ENCODE measurements around the gene SLCO3A1.

SLCO3A1 gene

GRCh38 chr15:91862891-91863504 is 9.5 kb downstream of the SLCO3A1 start:
- DNase-seq = no peak

DNA sequence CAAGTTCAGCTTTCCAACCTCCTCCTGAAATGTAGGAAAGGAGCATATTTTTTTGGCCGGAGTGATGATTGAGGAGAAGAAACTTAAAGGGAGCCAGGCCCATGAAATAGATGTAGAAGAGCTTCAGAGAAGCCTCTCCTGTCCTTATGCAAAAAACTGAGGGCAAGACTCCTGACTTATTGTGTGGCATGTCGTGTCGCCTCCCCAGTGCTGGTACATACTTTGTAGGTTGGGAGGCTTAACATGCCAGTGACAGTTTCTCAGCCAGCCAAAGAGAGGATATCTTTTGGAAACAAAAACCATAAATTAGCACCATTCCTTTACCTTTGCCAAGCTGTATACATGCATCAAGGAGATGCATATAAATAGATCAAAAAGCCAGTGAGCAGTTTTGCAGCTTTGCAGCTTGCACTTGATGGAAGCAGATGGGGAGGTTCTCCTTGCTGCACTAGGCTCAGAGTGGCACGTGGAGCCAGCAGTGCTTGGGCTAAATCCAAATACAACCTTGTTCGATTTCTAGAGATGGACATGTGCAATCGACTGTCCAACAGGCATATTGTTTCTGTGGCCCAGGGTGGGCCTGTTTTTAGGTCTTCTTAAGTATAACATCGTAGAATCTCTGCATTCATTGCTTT is 10.2 kb downstream of the SLCO3A1 start:
- no peak for DNase-seq

- no peak for DNase-seq
Observed at GRCh38 chr15:91864664-91865063, 11.2 kb downstream of the SLCO3A1 start.

- no peak for DNase-seq
Observed at GRCh38 chr15:91865486-91865885, 12.0 kb downstream of the SLCO3A1 start.

DNA sequence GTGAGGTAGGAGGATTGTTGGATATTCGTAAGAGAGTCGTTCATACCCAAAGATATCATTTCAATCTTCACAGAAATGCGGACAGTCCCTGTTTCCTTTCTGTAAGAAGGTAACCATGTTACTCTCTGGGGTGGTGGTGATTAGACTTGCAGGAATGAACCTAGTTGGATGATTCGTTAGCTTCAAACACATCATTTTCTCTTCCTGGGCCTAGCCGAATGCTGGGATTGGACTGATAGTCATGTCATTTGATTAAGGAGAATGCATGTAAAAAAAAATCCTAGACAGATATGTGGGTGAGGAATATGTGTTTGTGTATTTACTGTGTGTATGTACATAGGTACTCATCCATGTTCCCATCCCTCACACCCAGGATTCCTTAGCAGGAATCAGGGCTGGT is 12.4 kb downstream of the SLCO3A1 start:
- no peak for DNase-seq

- no peak for DNase-seq
Observed at GRCh38 chr15:91866371-91866905, 12.9 kb downstream of the SLCO3A1 start.

DNA sequence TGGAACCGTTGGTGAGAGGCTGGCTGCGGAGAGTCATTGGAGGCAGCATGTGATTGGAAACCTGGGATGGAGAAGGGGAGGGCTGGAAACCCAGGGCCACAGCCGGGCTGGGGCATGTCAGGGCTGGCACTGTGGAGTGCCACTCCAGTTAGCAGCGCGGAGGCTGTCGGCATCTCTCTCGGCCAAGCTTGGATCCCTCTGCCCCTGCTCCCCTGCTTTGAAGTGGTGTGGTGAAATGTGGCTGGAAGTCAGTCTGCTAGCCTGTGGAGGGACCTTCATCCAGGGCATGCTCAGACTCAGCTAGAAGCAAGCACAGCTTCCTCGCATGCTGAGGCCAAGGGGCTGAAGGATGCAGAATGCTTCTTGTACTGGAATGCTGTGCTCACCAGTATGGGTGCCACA is 13.5 kb downstream of the SLCO3A1 start:
- DNase-seq = no peak

GRCh38 chr15:91867581-91868026 is 14.1 kb downstream of the SLCO3A1 start:
- no peak for DNase-seq

GRCh38 chr15:91870876-91871537 is 17.5 kb downstream of the SLCO3A1 start:
- DNase-seq = no peak

GRCh38 chr15:91871837-91872236 is 18.3 kb downstream of the SLCO3A1 start:
- no peak for DNase-seq

DNA sequence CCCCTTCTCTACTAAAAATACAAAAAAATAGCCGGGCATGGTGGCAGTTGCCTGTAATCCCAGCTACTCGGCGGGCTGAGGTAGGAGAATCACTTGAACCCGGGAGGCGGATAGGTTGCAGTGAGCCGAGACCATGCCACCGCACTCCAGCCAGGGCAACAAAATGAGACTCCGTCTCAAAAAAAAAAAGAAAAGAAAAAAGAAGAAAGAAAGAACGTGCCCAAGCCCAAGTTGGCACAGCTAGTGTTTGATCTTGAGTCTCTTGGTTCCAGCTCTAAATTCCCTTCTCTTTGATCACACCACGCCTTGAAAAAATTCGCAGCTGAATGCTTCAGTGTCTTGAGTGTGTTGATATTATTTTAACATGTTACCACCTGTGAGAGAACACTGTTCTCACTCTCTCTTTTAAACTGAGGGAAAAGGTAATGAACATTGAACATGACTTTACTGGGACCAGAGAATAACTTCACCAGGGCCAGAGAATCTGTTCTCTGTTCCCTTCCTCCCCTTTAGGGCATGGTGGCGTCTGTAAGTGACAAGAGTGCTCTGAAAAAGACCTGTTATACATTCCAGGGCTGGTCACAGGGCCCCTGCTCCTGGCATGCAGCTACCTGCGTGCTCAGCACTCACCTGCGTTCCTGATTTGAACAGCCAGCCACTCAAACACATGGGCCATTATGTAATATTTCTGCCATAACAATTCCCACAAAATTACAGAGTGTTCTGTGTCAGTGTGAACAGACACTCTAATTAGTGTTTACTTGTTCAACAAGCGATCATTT is 19.0 kb downstream of the SLCO3A1 start:
- DNase-seq = no peak

DNA sequence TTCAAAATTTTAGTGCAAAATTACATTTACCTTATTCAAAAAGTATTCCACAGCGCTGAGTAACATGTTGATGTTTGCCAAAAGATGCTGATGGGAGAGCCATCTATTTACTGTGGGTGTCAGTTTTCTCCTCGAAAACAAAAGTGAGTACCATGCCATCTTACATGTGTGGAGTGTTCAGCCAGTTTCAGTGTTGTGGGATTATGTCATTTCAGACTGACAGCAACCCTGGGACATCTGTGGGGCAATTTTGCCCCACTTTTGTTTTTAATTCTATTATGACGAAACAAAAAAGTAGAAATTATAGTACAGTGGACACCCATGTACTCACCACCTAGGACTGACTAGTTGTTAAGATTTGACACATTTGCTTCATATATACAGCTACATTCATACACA is 19.6 kb downstream of the SLCO3A1 start:
- no peak for DNase-seq

DNA sequence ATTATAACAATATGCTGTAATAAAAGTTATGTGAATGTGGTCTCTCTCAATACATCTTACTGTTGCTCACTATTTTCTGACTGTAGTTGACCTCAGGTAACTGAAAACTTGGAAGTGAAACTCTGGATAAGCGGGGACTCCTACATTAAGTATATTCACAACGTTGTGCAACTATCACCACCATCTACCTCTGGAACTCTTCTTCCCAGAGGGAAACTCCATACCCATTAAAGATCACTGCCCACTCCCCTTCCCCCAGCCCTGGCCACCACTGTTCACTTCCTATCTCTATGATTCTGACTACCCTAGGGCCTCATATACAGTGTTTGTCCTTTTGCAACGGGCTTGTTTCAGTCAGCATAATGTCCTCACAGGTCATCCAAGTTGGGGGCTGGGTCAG is 20.7 kb downstream of the SLCO3A1 start:
- no peak for DNase-seq

GRCh38 chr15:91874992-91875660 is 21.6 kb downstream of the SLCO3A1 start:
- DNase-seq = no peak

DNA sequence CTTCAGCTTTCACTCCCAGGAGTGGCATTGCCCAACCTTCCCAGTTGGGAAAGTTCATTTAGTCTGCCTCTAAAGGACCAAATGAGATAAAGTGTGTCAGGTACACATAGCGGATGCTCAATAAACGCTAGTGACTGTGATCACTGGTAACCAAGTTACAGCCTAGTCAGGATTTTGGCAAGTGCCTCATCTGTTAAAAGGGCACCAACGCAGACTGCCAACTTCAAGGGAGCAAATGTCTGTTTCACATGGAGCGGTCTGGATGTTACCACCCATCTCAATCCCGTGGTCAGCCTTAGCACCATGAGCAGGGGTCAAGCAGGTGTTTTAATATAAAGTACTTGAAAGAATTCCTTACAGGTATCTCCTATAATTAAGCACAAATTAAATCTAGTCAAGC is 22.7 kb downstream of the SLCO3A1 start:
- no peak for DNase-seq

GRCh38 chr15:91878319-91878870 is 24.9 kb downstream of the SLCO3A1 start:
- no peak for DNase-seq

- no peak for DNase-seq
Observed at GRCh38 chr15:91879158-91879557, 25.6 kb downstream of the SLCO3A1 start.

DNA sequence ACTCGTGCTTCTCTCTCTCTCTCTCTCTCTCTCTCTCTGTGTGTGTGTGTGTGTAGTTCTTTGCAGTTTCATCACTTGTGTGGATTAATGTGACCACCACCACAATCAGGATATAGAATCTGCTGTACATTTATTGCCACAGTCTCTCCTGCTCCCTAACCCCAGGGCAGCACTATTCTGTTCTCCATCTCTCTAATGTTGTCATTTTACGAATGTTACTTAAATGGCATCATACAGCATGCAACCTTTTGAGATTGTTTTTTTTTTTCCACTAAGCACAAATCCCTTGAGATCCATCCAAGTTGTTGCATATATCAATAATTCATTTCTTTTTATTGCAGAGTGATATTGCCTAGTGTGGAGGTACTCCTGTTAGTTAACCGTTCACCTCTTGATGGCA is 26.9 kb downstream of the SLCO3A1 start:
- DNase-seq = no peak

GRCh38 chr15:91881569-91882297 is 28.2 kb downstream of the SLCO3A1 start:
- DNase-seq = no peak

DNA sequence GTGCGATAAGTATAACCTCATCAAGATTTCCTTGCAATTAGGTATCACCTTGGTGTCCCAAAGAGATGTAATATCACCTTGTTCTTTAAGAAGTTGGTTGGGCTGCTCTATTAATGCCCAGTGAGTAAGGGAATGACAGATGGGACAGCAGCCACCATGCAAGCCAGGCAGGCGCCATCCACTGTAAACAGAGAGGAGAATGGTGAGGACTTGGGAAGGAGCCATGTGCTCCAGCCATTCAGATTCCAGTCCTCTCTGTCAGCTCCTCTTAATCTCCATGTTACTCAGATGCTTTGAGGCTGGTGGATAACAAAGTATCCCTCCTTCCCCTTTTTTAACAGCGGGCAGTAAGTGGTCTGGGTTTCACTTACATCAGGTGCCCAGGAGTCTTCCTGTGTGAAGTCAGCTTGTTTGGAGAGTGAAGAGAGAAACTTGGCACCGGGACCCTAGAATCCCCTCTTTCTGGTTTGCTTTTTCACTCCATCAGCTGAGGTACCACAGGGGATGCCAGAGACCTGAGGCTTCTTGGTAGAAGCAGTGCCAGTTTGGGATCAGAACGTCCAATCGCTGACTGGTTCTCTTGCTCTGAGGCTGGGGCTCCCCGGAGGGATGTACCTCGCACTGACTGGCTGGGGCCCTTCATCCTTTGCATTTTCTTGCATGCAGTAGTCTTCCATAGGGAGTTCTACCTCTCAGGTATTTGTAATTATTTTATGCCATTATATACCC is 29.5 kb downstream of the SLCO3A1 start:
- no peak for DNase-seq

DNA sequence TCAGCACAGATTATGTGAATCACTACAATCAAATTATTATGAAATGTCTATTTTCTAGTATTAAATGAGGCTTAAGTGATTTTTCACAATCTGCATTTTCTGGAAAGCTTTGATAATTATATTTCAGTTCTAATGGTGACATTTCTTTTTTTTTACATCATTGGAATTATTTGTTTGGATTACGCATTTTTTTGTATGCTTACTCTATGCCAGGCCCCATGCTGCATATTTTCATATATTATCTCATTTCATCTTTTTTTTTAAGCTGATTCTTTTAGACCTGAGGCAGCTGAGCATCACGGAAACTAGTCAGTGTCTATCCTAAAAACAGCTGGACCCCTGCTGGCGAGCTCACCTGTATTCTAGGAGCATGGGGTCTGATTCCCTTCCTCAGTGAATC is 31.1 kb downstream of the SLCO3A1 start:
- no peak for DNase-seq
